ENCODE data around the gene JAKMIP2.

Gene JAKMIP2

DNA sequence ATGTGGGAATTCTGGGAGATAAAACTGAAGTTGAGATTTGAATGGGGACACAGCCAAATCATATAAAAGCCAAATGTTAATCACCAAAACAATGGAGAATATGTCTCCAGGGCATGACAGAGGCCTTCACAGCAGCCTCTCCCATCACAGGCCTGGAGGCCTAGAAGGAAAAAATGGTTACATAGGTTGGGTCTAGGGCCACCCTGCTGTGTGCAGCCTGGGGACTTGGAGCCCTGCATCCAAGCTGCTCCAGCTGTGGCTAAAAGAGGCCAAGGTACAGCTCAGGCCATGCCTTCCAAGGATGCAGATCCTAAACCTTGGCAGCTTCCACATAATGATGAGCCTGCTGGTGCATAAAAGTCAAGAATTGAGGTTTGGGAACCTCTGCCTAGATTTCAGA is 85.1 kb downstream of the JAKMIP2 start:
- DNase-seq (ENCODE audit: low spot score): no peak

DNA sequence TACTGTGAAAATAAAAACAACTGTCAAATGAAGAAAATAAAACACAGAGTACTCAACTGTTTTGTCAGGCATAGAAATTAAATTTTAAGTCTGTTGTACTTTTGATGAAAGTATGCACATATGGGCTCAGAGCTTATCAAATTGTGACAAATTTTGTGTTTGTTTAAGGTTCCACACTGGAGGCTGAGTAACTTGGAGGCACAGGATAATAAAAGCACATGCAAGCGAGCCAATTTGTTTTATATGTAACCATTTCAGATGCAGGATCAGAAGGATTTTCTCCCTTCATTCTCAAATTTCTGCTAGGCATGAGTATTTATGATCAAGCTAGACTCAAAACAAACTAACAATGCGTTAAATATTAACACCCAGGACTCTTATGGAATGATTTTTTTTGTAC is 87.8 kb downstream of the JAKMIP2 start:
- DNase-seq (ENCODE audit: low spot score): no peak

DNA sequence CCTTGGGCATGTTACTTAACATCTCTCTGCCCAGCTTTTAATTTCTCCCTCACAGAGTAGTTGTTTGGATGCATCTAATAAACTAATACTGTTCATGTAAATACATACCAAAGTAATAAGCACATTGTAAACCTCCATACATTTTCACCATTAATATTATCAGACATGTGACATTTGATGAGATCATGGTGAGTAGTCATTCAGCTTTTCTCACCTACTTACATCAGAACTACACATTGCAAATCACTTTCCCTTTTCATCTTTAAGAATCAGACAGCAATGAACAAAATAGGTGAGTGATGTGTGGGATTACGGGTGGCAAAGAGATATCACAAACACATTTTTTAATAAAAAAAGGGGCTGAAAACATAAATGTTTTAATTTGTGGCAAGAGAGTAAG is 89.3 kb downstream of the JAKMIP2 start:
- no peak for DNase-seq (ENCODE audit: low spot score)

DNA sequence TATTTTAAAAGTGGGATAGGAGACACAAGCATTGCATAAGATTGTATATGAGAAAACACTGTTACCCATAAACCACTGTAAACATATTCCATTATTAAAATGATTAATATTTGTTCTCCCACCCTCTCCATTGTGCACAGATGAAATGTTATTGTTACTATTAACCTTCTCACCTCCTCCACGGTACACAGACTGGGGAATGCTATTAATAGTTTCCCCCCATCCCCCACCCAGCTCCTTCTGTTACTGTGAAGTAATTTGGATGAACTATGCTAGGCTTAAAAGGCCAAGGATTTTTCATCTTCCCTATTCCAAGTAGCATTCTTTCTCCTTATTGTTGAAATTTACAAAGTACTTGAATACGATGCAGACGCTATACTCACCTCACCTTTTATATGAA is 91.4 kb downstream of the JAKMIP2 start:
- DNase-seq (ENCODE audit: low spot score): no peak

DNA sequence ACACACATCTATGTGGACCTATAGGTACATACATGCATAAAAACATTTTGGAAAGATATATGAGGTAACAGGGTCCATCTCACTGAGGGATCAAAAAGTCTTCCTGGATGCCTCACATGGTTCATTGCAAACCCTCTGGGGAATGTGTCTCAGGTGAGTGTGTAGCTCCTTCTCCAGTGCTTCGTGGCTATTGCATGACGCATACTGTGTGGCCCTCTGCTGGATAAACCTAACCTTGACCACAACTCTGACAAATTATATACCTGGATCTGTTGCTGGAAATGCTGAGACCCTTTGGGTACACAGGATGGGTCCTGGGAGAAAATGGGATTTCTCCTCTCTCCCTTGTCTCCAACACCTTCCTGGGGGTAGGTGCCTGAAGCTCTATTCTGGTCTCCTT is 91.9 kb downstream of the JAKMIP2 start:
- DNase-seq (ENCODE audit: low spot score): no peak

DNA sequence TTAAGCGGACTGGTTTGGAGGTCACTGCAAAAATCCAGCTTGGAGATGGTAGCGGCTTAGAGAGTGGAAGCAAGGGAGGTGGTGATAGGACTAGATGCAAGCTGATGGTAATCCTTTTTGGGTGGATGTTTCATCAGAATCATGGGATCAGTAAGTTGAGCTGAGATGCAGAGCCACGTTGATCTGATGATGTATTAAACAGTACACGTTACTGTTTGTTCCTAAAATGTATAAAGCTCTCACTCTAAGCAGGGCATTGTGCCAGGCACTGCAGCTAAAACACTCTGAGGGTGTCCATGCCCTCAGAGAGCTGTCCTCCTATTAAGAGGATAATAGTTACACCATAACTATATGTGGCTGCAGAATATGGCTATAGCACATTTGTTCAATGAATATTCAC is 93.1 kb downstream of the JAKMIP2 start:
- no peak for DNase-seq (ENCODE audit: low spot score)

DNA sequence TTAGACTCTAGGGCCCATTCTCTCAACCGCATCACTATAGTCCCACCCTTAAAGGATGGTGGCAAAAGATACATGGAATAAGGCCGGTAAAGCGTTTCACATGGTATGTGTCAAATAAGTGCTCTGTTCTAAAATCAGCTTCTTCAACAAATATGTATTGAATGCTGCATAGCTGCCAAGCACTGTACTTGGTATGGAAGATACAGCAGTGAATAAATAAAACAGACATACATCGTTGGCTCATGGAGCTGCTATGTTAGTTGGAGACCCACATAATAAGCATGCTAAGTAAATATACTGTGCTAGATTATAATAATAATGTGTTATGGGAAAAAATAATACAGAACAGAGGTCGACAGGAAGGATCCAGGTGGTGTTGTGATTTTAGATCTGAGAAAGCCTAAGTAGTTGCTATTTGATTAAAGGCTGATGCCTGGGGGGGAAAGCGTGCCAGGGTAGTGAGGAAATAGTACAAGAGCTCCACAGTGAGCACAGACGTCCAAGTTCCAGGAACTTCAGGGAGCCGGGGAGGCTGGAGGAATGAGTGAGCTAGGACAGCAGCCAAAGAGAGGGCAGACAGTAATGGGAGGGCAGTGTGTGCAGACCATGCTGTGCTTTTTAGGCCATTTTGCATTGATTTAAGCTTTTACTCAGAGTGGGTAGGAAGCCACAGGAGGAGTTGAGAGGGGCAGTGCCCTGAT is 93.7 kb downstream of the JAKMIP2 start:
- DNase-seq (ENCODE audit: low spot score): no peak

DNA sequence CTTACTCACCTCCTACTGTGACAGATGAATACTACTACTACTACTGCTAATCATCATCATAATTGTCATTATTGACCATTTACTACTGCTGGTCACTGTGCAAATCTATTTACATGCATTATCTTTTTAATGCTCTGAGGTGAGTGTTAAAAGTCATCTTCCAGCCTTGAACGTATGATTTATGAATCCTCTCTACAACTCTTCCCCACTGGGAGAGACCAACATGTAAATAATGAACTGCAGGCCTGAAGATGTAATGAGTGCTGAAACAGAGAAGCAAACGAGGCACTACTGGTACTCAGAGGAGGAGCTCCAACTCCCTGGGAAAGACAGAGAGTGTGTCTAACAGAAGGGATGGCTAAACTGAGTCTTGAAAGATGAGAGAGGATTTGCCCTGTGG is 95.4 kb downstream of the JAKMIP2 start:
- no peak for DNase-seq (ENCODE audit: low spot score)

DNA sequence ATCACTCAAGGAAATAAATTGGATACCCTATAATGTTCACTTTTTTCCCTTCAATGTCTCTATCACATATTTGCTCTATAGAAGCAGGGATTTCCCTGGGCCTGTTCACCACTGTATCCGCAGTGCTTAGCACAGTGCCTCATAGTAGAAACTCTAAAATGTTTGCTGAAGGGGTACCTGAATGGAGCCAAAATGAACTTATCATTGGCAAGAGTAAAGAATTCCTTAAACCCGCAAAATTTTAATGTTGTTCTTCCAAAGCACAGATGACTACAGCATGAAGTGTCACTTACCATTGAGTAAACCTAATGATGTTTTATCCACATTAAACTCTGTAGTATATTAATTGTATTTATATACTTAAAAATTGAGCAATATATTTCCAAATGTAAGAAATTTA is 96.1 kb downstream of the JAKMIP2 start:
- no peak for DNase-seq (ENCODE audit: low spot score)

DNA sequence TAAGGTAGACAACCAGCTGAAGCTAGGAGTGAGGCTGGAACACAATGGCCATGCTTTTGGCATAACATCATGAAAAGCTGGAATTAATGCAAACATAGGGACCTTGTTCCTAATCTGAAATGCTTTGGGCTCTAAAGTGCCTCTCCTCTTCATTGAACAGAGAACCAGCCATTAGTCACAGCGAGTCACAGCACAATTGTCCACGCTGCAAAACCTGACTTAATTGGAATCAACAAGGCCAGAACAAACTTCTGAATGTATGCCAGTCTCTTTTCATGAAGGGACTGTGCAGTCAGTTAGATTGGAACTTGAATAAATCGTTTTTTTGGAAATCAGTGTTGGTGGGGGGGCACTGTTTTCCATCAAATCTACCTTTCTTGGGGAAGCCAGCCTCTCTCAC is 96.5 kb downstream of the JAKMIP2 start:
- DNase-seq (ENCODE audit: low spot score): no peak

DNA sequence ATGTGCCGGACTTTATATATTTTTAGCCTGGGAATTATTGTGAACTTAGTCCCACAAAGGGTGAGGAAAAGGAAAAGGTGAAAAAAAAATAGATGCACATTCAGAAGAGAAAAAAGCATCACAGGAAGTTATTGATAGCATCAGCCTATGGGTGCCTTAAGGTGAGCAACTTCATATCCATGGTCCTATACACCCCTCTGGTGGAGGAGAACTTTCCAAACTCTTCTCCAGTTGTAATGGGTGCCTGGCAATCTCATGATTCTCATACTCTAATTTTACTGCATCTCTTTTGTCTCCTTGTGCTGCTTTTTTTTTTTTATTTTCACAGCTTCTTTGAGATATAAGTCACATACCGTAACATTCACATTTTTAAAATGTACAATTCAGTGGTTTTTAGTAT is 107.4 kb downstream of the JAKMIP2 start:
- no peak for DNase-seq (ENCODE audit: low spot score)

DNA sequence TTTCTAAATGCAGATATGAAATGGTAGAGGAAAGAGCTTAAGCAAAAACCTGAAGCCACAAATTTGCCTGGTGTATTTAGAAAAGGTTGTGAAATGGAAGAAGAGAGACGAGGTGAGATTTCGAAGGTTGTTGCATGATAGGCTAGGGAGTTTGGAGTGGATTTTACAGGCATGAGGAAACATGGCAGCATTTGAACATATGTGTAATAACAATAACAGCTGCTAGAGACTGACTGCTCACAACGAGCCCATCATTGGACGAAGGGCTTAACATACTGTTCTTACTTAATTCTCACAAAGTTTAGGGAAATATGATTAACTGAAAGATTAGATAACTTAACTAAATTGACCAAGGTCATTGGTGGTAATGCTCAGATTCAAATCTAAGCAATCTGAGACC is 108.1 kb downstream of the JAKMIP2 start:
- no peak for DNase-seq (ENCODE audit: low spot score)

DNA sequence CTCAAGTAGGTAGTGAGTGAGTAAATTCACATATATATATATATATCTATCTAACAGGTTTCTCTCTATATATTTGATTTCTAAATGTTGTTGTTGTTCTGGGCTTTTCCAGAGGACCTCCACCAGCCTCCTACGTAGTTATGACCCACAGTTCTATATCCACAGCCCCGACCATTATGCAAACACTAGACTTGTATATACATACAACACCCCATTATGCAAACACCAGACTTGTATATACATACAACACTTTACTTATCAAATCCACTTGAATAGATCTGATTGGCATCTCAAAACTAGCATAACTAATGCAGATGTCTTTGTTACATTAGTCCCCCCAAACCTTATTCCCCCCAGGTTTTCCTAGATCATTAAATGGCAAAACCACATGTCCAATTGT is 108.7 kb downstream of the JAKMIP2 start:
- no peak for DNase-seq (ENCODE audit: low spot score)

DNA sequence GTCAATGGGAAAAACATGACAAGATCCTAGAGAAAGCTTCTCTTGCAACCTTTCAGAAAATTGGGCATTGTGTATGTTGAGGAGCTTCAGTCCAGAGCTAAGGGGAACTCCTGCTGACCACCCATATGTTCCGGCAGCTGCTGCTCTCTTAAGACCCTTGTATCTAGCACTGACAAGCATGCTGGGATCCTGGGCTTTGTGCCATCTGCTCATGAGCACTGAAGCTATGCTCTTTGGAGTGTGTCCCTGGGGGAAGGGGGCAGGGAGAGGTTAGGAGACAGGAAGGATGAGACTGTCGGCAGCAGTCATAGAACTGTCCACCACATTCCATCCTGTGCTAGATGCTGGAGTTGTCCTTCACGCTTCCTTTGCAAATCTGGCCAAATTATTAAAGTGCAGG is 109.3 kb downstream of the JAKMIP2 start:
- DNase-seq (ENCODE audit: low spot score): no peak

DNA sequence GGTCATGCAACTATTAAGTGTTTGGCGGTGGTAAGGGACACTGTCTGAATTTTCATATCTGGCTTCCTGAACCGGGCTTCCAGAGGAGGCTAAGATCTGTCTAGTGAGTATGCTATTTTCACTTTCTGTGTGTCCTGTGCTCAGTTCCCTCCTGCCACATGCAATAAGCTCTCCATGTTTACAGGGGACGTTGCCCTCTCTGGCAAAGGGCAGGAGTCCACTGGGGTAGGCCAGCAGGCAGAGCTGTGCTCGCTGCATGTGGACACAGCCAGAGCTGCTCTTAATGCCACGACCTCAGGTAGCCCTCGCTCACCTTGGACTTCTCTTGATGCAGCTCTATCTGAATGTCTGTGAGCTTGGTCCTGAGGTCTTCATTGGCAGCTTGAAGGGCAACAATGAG is 111.2 kb downstream of the JAKMIP2 start:
- DNase-seq (ENCODE audit: low spot score): no peak

DNA sequence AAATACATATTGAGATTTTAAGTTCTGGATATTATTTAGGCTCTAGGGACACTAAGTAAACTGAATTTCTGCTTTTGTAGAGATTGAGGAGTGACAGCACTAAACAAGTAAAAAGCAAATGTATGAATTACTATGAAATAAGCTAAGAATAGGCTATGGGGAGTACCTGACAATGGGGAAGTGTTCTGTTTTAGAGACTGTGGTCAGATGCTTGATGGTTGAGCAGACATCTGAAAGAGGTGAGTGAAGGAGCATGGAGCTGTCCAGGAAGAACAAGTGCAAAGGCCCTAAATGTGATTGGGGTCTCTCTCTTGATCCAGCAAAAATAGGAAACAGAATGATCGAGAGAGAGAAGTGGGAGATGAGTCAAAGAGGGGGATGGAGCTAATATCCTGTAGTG is 111.7 kb downstream of the JAKMIP2 start:
- DNase-seq (ENCODE audit: low spot score): no peak

DNA sequence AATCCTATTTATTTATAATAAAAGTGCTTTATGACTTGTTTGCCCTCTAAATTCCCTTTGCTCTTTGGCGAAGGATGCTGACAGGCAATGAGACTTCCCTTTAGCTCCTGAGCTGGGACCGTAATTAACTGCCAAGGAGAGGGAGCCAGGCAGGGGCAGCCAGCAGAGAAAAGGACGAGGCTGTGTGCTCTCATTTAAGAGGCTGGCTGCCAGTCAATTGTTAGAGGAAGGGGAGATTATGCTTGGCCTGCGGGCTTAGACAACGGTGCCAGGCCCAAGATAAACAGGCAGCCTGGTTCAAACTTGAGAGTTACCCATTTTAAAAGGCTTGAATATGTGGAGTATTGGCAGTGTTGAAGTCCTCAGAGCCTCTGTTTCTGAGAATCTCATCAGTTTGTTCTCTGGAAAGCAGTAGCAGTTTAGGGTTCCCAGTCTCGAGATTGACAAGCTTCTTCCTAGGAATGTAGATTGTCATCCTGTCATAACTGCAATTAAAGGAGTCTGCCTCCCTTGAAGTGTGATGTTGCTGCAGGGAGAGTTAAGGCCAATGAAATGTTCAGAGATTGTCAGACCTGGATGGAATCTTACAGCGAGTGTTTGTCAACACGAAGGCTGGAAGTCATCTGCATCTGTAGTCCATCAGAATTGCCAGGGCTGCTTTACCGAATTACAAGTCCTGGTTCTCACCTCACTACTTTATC is 113.2 kb downstream of the JAKMIP2 start:
- DNase-seq (ENCODE audit: low spot score): no peak

DNA sequence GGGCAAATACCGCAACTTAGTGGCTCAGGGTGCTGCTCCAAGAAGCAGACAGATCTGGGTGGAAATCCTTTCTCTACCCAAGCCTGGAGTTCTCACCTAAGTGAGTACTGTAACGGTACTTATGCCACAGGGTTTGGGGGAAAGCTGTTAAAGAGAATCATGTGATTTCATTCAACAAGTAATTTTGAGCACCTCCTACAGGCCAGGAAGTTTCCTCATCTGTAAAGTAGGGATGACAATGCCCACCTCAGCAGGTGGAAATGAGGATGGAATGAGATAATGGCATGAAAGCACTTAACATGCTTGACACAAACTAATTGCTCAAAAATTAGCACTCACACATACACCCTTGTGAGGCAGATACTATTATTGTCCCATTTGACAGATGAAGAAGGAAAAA is 114.1 kb downstream of the JAKMIP2 start:
- DNase-seq (ENCODE audit: low spot score): no peak

DNA sequence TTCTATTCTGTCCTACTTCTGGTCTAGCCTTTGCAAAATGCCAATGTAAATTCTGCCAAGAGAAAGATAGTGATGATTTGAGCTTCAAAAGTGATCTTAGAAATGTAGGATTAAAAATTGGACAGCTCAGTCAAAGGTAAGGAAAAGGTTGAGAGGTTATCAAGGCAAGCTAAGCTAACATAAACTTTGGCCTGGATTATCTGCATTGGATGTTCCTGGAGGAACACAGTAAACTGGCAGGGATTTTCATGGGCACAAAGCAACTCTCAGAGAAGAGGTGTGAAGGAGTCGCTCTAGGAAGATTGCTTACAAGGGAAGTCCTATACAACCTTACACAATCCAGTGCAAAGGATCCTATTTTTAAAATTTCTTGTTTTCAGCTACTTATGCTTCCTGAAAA is 115.2 kb downstream of the JAKMIP2 start:
- no peak for DNase-seq (ENCODE audit: low spot score)

DNA sequence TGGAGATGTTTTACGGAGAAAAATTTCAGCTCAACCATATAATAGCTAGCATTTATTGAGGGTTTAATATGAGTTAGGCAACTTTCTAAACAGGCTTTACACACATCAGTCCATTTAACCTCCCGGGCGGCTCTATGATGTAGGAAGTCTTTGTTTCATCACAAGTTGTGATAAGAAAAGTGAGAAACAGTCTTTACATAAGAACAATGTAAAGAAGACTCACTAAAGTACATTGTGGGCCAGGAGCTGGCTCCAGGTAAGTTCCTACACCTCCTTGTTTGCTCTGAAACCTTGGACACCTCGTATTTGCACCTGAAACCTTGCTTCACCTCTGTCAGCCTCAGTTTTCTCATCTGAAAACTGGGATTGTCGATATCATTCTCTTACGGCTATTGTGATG is 116.1 kb downstream of the JAKMIP2 start:
- no peak for DNase-seq (ENCODE audit: low spot score)

DNA sequence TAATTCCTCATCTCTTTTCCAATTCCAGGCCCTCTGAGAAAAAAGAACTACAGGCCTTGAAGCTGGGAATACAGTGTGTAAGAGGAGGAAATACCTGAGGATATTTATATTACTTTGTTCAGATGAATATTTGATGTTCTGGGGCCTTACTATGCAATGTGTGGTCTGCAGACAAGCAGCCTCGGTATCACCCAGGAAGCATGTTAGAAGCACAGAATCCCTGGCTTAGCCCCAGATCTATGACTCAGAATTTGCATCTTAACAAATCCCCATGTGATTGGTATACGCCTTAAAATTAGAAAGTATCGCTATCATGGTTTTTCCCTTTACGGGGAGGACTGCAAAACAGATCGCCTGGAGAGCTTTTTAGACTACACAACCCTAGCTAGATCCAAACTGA is 121.0 kb downstream of the JAKMIP2 start:
- DNase-seq (ENCODE audit: low spot score): no peak

DNA sequence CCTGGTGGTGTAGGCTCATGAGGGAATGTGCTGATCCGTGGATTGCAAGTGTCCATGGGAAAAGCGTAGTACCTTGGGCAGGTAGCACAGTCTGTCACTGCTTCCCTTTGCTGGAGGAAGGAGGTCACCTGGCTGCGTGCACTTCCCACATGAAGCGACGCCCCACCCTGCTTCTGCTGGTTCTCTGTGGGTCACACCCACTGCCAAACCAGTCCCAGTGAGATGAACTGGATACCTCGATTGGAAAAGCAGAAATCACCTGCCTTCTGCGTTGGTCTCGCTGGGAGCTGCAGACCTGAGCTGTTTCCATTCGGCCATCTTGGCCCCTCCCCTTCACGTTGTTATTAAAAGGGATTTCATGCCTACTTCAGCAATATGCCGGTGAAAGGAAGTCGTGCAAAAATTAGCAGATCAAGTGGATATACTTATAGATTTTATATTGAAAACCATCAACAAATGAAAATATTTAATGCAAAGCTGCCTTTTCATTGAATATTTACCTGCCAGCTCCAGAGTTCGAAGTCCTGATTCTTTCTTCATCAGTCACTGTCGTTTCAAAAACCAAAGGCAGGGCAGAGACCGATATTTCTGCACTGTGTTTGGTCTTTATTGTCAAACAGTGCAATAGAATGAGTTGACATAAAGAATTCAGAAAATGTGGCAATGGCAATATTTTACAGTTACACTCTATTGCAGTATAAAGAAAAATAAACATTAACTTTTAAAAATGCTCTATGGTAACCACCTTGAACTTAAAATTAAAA is 123.2 kb downstream of the JAKMIP2 start:
- DNase-seq (ENCODE audit: low spot score): no peak

DNA sequence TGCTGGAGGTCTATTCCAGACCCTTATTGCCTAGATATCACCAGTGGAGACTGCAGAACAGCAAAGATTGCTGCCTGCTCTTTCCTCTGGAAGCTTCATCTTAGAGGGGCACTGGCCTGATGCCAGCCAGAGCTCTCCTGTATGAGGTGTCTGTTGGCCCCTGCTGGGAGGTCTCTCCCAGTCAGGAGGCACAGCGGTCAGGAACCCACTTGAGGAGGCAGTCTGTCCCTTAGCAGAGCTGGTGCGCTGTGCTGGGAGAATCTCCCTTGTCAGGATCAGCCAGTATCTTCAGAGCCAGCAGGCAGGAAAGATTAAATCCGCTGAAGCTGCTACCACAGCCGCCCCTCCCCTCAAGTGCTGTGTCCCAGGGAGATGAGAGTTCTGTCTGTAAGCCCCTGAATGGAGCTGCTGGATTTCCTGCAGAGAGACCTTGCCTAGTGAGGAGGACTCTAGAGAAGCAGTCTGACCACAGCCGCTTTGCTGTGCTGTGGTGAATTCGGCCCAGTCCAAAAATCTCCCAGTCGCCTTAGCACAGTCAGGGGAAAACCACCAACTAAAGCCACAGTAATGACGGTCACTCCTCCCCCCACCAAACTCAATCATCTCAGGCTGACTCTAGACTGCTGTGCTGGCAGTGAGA is 124.1 kb downstream of the JAKMIP2 start:
- no peak for DNase-seq (ENCODE audit: low spot score)

All from CD4-positive, alpha-beta T cell treated with Interleukin-2 at 100 ng/mL for 4 hours (primary cell).